HG03439 (cell line): ENCODE results near the gene IWS1.

Source experiments
- ATAC-seq: cut with Tn5 transposase; IDR thresholded peaks from one replicate; pipeline ENCODE4 v1.9.1; 2021; ENCODE audit warnings: mild to moderate bottlenecking, moderate library complexity; ENCODE audit not compliant: unreplicated experiment

The IWS1 gene

DNA sequence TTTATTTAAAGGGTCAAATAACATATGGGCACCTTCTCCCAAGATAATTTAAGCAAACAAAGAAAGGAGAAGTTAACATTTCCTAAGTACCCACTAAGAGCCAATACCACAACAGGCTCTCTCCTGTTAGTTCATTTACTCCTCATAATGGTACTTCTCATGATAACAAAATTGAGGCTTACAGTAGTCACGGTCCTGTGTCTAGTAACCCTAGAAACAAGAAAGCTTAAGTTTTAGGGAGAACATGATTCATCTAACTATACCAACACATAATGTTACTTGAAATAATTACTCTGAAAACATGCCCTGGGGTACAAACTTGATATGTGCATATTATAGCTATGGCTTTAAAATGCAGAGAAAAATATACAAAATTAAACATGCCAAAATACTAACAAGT lies 19.8 kb downstream of the IWS1 start:
- ATAC-seq: no peak

DNA sequence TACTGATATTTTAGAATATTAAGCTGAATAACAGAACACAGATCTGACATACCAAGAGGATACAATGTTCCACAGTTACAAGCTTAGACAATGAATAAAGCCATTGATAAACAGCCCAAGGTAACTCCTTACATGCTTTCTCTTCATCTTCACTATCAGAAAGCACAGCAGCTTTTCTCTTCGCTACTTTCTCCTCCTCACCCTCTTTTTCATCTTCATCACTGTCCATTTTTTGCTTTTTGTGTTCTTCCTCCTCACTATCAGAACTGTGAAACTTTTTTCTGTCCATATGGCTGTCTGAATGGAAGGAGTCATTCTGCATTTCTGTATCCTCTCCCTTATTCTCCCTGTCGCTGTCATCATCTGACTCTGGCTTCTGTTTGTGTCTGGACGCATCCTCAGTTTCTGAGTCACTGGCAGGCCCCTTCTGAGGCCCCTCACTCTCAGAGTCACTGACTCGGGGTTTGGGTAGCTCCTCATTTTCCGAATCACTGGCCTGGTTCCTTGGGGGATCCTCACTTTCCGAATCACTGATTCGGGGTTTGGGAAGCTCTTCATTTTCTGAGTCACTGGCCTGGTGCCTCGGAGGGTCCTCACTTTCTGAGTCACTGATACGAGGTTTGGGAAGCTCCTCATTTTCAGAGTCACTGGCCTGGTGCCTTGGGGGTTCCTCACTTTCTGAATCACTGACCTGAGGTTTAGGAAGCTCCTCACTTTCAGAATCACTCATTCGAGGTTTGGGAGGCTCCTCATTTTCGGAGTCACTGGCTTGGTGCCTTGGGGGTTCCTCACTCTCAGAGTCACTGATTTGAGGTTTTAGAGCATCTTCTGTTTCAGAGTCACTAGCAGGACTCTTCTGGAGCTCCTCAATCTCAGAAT lies 21.5 kb downstream of the IWS1 start:
- no peak for ATAC-seq

DNA sequence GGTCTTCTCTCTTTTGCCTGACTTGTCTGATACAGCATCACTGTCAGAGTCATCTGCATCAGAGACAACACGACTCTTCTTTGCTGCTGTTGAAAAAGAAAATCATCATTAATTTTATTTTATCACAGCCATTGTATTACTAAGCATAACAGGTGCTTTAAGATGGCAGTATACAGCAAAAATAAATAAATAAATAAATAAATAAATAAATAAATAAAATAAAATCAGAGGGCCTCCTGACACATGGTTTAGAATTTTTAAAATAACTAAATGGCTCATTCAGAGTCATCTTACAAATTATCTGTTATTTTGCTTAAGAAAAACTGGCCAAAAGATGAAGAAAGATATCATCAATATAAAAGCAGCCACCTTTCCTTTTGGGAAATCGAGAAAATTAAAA lies 22.8 kb downstream of the IWS1 start:
- ATAC-seq: no peak

DNA sequence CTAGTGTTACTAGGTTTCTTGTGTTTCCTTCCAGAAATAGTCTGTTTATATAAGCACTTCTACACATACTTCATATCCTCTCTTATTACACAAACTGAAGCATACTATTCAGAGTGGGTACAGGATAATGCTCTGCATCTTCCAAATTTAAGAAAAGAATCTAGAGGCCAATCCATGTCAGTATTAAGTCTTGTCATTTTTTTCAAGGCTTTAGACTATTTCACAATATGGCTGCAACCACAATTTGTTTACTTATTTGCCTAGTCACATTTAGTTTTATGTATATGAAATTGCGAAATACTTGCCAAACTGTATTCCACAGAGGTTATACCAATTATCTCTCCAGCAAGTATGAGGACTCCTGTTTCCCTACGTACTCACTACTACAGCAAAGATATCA lies 27.9 kb downstream of the IWS1 start:
- ATAC-seq: no peak

DNA sequence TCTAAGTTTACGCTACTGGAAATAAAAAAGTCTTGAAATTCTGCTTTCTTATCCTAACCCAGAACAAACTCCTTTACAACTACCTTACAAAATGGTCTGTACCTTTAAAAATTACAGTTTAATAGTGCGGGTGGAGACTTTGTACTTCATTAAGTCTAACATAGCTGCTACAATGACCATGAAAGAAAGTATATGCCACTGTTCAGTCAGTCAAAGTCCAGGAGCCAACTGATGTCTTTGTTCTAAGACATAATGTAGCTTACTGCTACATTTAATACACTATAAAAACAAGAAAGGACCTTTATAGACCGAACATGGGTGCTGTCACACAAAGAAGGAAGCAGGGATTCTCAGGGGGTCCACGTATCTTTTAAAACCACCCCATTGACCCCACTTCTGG lies 36.0 kb downstream of the IWS1 start:
- no peak for ATAC-seq

DNA sequence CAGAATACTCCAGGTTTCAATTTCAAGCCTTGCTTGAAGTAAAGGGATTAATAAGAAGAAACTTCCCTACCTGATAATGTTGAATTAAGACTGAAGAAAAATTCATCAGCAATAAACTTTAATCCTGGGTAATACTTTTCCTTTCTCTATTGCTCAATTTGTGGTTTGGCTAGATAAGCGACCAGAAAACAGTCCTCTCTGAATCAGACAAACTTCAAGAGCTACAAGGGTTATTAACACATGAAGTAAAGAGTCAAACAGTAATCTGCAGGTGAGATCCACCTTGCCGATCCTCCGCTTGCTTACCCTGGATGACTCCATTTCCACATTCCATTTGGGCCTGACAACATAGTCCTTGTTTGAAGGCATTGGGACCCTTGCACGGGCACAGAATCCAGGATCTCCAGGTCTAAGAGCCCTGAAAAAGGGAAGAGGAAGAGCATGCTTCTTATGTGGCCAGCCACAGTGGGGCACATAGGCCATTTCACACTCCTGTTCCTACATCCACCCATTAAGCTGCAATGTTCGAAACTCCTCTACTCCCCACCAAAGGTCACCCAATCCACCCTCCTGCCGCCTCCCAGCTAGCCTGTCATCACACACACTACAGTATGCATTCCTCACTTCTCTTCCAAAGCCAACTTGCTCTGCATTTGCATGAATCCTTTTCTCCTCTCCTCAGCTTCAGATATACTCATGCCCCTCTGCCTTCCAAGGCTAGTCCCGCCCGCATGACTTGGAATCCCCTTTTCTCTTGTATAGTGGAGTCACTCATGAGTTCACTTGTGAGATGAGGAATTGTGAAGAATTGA lies 39.8 kb downstream of the IWS1 start:
- ATAC-seq: no peak

DNA sequence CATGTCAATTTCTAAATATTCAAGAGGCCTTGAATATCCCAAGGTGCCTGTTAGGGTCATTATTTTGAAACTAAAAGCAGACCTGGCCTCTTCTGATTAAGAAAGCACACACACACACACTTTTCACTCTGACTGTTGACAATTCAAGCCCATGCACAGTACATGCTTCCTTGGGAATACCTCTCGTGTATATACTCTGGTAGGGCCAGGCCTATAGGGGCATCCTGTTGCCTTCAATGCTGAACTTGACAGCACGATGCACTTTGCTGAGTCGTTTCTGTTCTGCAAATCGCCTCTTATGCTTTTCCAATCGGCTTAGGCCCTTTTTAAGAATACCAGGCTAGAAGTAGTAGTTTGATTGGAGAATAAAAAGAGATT lies 40.6 kb downstream of the IWS1 start:
- no peak for ATAC-seq

DNA sequence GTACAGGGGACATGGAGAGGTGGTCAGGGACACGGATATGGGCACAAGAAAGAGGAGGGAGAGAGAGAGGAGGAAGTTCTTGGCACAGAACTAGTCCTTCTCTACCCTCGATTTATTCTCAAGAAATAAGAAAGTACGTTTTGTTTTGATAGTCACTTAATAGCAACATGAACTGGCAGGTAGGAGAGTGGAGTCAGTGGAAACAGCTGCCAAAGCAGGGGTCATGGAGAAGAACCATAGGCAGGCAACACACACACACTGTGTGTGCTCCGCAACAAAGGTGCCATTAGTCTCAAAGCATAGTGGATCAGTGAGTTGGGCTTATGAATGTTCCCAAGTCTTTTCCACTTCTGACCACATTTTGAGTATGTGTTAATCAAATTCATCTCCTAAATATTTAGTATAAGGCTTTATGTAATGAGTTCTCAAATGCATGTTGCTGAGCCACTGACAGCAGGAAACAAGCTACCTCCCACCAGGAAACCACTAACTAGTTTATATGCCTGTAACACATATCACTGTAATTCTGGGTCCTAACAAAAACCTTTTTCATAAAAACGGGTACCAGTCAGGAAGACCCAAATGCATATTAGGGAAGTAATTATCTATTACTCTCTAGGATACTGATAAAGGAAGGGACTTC lies 41.1 kb downstream of the IWS1 start:
- no peak for ATAC-seq

DNA sequence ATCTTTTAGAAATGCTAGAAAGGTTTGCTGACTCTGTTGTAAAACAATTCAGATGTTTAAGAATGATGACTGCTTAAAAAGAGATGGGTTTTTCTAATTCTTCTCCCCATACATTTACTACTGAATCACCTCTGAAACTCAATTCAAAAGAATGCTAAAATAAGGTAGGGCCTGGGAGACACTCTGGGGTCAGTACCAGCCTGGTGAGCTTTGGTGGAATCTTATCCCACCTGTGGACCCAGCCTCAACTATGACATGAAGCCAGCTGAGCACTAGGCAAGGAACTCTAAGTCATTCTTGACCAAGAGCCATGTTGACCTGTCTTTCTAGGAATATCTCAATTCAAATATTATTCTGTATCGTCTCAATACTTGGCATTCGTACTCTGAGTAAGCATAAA lies 44.3 kb downstream of the IWS1 start:
- no peak for ATAC-seq

DNA sequence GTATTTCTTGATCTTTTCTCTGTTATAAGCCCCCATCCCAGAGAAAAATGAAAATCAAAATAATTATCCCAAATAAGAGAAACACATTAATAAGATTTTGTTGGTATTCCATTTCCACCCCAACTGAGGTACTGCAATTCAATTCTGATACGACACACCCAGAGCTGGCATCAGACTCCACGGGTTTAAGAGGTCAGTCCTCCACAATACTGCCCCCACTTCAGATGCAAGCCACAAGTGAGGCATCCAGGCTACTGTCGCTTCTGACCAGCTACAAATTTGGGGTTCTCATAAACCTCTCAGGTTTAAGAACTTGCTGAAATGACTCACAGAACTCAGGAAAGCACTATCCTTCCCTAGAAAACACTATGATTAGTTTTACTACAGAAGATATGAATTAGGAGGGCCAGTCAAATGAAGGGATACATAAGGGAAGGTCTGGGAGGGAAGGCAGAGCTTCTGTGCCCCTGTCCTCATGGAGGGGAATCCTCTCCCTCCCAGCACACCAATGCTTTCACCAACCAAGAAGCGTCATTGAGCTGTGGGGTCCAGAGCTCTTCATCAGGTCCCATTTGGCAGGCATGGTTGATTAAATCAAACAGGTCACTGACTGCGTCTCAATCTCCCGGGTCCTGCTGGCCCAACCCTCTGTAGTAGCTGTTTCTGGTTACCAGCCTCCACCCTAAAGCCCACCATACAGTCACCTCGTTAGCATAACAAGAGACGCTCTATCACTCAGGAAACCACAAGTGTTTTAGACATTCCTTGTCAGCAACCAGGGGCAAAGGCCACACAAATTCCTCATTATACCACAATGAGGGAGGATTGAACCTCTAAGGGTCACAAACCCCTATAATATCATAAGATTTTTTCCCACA lies 46.2 kb downstream of the IWS1 start:
- no peak for ATAC-seq

DNA sequence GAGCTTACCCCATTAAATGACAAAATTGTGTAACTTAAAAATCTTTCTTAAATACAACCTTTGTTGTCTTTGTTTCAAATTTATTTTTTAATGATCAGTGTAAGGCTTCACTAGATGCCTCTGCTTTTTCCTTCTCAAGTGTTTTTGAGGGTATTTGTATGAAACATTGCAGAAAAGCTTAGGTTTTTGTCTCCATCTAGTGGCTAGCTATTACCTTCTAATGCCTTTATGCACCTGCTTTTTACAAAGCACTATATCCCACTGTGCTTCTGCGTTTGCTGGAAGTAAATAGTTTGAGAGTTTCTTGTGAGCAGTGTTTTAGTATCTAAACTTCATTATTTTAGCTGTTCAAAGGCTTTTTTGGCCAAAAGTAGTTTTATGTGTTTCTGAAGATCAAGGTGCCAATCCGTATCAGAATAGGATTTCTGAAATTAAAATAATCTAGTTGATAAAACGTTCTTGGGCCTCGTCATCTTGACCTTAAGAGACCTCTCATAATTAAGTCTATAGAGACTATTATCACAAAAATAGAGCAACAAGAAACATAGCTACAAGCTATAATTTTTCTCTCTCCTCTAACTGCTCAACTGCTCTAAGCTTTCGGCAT lies 47.0 kb downstream of the IWS1 start:
- no peak for ATAC-seq

DNA sequence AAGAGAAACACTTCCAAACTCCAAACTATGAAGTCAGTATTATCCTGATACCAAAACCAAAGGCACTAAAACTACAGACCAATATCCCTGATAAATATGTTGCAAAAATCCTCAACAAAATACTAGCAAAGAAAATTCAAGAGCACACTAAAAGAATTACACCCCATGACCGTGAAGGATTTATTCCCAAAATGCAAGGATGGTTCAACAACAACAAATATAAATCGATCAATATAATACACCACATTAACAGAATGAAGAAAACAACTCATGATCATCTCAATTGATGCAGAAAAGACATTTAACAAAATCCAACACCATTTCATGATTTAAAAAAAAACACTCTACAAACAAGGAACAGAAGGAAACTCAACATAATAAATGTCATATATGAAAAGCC lies 50.5 kb downstream of the IWS1 start:
- no peak for ATAC-seq

DNA sequence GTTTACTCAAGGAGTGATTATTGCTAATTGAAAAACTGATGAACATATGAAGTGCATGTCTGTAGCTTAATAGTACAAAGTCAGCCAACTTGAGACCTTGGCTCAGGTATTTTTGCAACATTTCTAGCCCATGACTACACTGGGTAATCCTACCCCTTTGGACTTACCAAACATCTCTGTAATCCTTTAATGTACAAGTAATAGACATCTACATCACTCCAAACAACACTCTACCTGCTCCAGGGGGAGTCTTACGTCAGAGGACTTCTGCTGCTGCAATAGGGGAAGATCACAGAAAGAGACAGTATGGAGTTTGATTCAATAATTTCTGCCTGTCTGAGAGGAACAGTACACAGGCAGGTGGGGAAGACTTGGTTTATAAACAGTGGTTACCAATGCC lies 54.0 kb downstream of the IWS1 start:
- ATAC-seq: no peak

DNA sequence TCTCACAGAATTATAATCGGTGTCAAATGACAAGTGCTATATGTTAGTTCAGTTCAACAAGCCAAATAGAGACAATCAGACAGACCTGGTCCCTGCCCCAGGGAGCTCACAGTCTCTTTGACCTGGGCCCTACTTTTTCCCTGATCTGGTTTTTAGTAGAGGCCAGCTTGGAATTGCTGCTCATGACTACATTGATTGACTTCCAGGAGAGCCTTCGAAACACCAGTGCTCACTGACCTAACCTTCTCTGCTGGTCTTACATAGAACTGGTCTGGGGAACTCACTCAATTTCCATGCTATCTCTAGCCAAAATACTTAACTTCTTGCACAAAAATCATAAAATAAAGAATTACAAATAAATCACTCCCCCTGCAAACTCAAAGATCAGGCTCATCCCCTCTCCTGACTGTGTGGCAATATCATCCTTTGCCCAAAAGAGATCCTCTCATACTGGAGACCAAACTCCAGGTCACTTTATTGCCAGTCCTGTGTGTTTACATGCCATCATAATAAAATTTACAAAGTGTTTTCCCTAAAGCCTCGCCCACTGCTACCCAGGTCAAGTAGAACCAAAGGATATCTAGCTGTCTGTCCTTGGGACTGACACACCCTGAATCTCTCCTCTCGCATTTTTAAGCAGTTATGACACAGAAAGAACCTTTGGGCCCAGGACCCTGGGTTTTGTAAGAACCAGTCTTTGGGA lies 54.9 kb downstream of the IWS1 start:
- ATAC-seq: no peak

DNA sequence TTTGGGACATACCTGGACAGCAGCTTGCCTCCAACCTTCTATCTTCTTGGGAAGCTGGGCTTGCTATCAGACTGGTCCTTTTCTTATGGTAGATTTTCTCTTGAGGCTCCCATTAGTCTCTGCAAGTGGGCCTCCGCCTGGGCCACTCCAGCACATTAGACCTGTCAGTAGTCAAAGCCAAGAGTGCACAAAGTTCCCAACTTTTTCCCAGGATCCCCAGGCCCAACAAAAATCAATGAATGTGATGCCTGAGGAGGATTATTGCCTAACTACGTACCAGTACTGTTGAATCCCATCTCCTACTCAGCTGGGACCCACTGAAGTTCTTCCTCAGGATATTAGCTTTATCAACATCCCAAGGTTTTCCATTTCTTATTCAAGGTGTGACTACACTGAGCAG lies 56.3 kb downstream of the IWS1 start:
- ATAC-seq: no peak

DNA sequence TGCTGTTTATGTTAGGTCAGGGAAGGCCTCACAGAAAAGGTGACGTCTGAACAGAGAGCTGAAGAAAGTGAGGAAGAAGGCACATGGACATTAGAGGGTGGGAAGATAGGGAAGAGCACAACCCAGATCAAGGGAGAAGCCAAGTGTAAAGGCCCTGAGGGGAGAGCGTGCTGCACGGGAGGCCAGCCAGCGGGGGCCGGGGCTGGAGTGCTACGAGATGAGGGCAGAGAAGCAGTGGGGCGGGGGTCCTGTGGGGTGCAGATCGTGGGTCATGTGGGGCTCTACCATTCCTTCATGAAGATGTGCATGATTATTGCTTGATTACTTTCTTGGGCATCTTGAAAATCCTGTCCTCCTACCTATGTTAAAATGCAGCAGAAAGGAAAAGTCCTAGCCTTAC lies 57.2 kb downstream of the IWS1 start:
- no peak for ATAC-seq

DNA sequence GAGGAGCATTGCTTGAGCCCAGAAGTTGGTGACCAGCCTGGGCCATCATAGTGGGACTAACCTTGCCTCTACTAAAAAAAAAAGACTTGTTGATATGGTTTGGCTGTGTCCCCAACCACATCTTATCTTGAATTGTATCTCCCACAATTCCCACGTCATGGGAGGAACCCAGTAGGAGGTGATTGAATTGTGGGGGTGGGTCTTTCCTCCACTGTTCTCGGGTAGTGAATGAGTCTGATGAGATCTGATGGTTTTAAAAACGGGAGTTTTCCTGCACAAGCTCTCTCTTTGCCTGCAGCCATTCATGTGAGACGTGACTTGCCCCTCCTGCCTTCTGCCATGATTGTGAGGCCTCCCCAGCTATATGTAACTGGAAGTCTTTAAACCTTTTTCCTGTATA lies 61.0 kb downstream of the IWS1 start:
- no peak for ATAC-seq

DNA sequence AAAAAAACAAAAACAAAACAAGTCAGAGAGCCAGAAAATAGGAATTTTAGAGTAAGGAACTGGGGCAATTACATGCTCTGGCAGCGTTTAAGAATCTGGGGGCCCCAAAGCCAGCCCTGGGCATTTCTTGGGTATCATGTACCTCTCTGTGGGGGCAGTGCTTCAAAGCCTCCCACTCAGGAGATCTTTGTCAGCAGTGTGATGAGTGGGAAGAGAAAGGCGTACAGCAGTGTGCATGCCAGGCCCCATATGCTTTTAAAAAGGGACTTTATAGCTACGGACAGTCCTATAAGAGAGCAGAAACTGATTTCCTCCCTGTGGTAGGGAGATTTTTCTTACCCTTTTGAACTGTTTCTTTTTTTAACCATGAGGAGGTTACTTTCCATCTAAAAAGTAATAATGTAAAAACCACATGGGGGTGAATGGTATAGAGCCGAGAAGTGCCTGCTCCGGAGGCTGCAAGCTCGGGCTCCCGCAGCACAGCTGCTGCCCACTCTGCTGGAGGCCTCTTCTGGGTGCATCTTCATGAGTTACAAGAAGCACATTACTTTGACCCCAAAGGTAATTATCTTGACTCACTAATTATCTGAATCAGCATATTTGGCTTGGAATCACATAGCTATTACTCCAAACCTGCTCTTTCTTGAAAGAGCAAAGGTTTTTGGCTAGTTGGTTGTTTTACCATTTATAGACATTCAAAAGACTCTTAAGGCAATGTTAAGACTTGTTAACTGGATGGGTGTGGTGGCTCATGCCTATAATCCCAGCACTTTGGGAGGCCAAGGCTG lies 61.6 kb downstream of the IWS1 start:
- no peak for ATAC-seq
